WI38 (cell line): ENCODE results near the gene NISCH.

Experiments
- H3K4me3 ChIP-seq: 2 replicates; pipeline ENCODE4 v1.5.1; 2011; ENCODE audit warnings: low read depth, mild to moderate bottlenecking, control low read depth, low read length
- TF ChIP-seq, protein P1 (sequence below): IDR thresholded peaks from 2 replicates; pipeline ENCODE4 v1.5.1; 2012; ENCODE audit warnings: low read depth, mild to moderate bottlenecking, control low read depth, low read length

Gene NISCH

DNA sequence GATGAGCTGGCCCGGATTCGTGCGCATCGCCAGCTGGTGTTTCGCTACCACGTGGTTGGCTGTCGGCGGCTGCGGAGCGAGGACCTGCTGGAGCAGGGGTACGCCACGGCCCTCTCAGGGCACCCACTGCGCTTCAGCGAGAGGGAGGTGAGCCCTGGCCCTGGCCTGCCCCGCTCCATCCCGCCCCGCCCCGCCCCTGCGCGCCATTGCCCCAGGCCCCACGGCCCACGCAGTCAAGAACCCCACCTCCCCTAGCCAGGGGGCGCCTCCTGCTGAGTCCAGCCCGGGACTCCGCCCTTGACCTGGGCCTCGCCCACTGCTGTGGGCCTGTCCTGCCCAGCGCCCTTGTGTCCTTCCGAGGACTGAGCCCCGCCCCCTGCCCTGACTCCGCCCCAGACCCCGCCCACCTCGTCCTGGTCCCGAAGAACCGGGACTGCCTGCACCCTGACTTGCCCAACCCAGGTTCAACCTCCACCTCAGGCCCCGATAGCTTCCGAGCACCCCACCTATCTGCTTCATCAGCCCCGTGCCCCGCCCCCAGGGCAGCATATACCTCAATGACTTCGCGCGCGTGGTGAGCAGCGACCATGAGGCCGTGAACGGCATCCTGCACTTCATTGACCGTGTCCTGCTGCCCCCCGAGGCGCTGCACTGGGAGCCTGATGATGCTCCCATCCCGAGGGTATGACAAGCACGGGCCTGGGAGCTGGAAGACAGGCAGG is 63.5 kb downstream of the NISCH start:
- TF ChIP-seq, protein P1, sequence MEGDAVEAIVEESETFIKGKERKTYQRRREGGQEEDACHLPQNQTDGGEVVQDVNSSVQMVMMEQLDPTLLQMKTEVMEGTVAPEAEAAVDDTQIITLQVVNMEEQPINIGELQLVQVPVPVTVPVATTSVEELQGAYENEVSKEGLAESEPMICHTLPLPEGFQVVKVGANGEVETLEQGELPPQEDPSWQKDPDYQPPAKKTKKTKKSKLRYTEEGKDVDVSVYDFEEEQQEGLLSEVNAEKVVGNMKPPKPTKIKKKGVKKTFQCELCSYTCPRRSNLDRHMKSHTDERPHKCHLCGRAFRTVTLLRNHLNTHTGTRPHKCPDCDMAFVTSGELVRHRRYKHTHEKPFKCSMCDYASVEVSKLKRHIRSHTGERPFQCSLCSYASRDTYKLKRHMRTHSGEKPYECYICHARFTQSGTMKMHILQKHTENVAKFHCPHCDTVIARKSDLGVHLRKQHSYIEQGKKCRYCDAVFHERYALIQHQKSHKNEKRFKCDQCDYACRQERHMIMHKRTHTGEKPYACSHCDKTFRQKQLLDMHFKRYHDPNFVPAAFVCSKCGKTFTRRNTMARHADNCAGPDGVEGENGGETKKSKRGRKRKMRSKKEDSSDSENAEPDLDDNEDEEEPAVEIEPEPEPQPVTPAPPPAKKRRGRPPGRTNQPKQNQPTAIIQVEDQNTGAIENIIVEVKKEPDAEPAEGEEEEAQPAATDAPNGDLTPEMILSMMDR = no peak
- no peak overlapping the region for H3K4me3 ChIP-seq

DNA sequence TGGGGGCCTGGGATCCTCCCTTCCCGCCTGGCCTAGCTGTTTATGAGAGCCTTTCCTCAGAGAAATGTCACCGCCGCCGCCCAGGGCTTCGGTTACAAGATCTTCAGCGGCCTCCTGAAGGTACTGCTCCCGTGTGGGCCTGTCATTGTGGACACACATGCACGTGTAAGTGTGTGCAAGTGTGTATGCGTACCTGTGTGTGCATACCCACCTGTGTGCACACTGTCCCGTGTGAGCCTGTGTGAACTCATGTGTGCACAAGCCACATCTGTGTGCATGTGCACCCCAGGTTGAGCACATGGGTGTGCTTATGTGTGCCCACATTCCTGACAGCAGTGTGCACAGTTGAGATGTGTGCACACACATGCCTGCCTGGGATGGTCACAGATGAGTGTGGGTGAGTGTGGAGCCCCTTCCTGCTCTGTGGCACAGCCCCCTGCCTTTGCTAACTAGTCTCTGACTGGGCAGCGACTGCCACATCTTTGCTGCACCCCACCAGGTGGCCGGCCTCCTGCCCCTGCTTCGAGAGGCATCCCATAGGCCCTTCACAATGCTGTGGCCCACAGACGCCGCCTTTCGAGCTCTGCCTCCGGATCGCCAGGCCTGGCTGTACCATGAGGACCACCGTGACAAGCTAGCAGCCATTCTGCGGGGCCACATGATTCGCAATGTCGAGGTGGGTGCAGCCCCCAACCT is 64.2 kb downstream of the NISCH start:
- TF ChIP-seq, protein P1 = no peak
- no peak overlapping the region for H3K4me3 ChIP-seq

DNA sequence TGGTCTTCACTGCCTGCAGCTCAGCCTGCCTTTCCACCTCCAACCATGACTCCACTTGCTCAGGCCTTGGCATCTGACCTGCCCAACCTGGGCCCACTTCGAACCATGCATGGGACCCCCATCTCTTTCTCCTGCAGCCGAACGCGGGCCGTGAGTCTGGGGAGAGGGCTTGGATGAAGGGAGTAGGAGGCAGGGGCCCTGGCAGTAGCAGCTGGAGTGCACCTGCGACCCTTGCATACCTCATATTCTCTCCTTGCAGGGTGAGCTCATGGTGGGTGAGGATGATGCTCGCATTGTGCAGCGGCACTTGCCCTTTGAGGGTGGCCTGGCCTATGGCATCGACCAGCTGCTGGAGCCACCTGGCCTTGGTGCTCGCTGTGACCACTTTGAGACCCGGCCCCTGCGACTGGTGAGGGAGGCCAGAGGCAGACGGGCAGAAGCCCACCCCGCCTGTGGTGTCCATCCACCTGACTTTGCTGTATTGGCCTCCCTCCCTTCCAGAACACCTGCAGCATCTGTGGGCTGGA is 64.8 kb downstream of the NISCH start:
- no peak overlapping the region for H3K4me3 ChIP-seq
- TF ChIP-seq, protein P1 = no peak

DNA sequence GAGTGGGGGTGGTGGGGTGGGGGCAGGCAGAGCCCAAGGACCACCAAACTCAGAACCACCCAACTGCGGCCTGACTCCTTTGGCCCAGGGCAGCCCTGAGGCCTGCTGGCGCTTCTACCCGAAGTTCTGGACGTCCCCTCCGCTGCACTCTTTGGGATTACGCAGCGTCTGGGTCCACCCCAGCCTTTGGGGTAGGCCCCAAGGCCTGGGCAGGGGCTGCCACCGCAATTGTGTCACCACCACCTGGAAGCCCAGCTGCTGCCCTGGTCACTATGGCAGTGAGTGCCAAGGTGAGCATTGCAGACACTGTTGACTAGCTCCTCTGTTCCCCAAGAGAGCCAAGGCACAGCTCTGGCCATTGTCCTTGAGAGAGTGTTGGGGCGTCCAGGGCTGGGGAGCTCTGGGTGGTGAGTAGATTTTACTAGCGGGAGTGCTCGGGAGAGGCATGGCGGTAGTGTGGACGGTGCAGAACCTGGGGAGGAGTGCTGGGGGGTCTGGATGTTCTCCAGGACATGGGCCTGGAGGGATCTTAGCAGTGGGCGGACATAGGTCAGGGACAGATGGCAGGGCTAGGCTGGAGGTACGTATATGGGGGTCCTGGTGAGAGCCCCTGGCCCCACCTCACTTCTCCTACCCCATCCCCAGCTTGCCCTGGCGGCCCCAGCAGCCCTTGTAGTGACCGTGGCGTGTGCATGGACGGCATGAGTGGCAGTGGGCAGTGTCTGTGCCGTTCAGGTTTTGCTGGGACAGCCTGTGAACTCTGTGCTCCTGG is 65.5 kb downstream of the NISCH start:
- TF ChIP-seq, protein P1 = no peak
- H3K4me3 ChIP-seq = no peak overlapping the region

DNA sequence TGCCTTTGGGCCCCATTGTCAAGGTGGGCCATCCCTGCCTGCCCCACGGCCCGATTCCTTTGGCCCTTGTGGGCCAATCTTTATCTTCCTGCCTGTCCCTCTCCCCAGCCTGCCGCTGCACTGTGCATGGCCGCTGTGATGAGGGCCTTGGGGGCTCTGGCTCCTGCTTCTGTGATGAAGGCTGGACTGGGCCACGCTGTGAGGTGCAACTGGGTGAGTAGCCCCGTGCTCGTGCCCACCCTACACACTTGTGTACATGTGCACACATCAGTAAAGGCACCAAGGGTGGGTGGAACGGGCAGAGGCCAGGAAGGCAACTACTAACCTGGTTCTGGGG is 66.1 kb downstream of the NISCH start:
- no peak overlapping the region for H3K4me3 ChIP-seq
- TF ChIP-seq, protein P1 = no peak

DNA sequence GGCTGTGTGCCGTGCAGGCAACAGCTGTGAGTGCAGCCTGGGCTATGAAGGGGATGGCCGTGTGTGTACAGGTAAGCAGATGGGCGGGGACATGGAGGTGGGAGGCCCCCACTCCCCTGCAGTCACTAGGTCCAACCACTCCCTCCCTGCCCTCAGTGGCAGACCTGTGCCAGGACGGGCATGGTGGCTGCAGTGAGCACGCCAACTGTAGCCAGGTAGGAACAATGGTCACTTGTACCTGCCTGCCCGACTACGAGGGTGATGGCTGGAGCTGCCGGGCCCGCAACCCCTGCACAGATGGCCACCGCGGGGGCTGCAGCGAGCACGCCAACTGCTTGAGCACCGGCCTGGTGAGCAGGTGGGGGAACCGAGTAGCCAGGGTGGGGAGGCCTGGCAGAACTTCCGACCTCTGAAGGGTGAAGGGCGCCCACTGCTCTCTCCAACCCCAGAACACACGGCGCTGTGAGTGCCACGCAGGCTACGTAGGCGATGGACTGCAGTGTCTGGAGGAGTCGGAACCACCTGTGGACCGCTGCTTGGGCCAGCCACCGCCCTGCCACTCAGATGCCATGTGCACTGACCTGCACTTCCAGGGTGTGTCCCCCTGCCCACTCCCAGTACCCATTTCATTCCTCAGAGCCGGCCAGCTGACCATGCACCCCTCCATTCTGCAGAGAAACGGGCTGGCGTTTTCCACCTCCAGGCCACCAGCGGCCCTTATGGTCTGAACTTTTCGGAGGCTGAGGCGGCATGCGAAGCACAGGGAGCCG is 66.7 kb downstream of the NISCH start:
- TF ChIP-seq, protein P1 = no peak
- H3K4me3 ChIP-seq = no peak overlapping the region
